A549 (cell line): ENCODE data around the gene LRRC57.

ENCODE experiments used
- EP300 ChIP-seq, 2 experiments: fragments of >200 bp; sonication (Bioruptor Twin); formaldehyde crosslinking; IDR thresholded peaks; 2 replicates in 1 of 2; 3 replicates in 1 of 2; pipeline ENCODE4 v1.6.1; 2016 to 2017
- JUN ChIP-seq, 2 experiments: fragments of >200 bp; sonication (Bioruptor Twin); formaldehyde crosslinking; IDR thresholded peaks; 2 replicates in 1 of 2; 3 replicates in 1 of 2; pipeline ENCODE4 v1.6.1; 2016 to 2017
- JUNB ChIP-seq: fragments of >200 bp; sonication (Bioruptor Twin); formaldehyde crosslinking; IDR thresholded peaks from 2 replicates; pipeline ENCODE4 v1.6.1; 2016
- MAFK ChIP-seq: fragments of 450-650 bp; IDR thresholded peaks from 2 replicates; pipeline ENCODE4 v1.6.1; 2014; ENCODE audit not compliant: partially characterized antibody
- POLR2A ChIP-seq: IDR thresholded peaks from 2 replicates; pipeline ENCODE4 v1.6.1; 2012; ENCODE audit warnings: mild to moderate bottlenecking, low read length
- RAD21 ChIP-seq, 2 experiments: fragments of >200 bp in 1 of 2; sonication (Bioruptor Twin) in 1 of 2; formaldehyde crosslinking in 1 of 2; IDR thresholded peaks in 1 of 2; conservative IDR thresholded peaks in 1 of 2; 2 replicates in 1 of 2; 3 replicates in 1 of 2; pipeline ENCODE4 v1.6.1; 2012 to 2018; ENCODE audit warnings: inconsistent platforms in 1 of 2
- RCOR1 ChIP-seq: fragments of 150-350 bp; IDR thresholded peaks from 2 replicates; pipeline ENCODE4 v1.6.1; 2014; ENCODE audit warnings: antibody characterized with exemption, low read length, low read depth
- RNF2 ChIP-seq: fragments of 200-600 bp; sonication (generic); IDR thresholded peaks from 2 replicates; pipeline ENCODE4 v1.6.1; 2016; ENCODE audit warnings: low read depth, mild to moderate bottlenecking, antibody characterized with exemption, moderate library complexity, borderline replicate concordance
- SREBF2 ChIP-seq: fragments of 450-650 bp; IDR thresholded peaks from 2 replicates; pipeline ENCODE4 v1.6.1; 2014; ENCODE audit warnings: mild to moderate bottlenecking, moderate library complexity
- USF2 ChIP-seq: fragments of 450-650 bp; IDR thresholded peaks from 2 replicates; pipeline ENCODE4 v1.6.1; 2014; ENCODE audit warnings: antibody characterized with exemption
- TF ChIP-seq, protein P1 (sequence below): fragments of >200 bp; sonication (Bioruptor Twin); formaldehyde crosslinking; IDR thresholded peaks from 3 replicates; pipeline ENCODE4 v1.5.1; 2016

GRCh38 chr15:42558739-42559138 lies 10.1 kb upstream of the LRRC57 start:
- TF ChIP-seq RNF2 (no peak), RCOR1 (no peak), EP300 (IDR thresholded peaks at IDR 0.05) (no peak), POLR2A (no peak), SREBF2 (no peak), USF2 (no peak), JUN (IDR thresholded peaks at IDR 0.05) (no peak), JUNB (no peak), MAFK (no peak), RAD21 (conservative IDR thresholded peaks at IDR 0.05 in 1 of 2, IDR thresholded peaks at IDR 0.05 in 1 of 2) (no peak)
- TF ChIP-seq, protein P1, sequence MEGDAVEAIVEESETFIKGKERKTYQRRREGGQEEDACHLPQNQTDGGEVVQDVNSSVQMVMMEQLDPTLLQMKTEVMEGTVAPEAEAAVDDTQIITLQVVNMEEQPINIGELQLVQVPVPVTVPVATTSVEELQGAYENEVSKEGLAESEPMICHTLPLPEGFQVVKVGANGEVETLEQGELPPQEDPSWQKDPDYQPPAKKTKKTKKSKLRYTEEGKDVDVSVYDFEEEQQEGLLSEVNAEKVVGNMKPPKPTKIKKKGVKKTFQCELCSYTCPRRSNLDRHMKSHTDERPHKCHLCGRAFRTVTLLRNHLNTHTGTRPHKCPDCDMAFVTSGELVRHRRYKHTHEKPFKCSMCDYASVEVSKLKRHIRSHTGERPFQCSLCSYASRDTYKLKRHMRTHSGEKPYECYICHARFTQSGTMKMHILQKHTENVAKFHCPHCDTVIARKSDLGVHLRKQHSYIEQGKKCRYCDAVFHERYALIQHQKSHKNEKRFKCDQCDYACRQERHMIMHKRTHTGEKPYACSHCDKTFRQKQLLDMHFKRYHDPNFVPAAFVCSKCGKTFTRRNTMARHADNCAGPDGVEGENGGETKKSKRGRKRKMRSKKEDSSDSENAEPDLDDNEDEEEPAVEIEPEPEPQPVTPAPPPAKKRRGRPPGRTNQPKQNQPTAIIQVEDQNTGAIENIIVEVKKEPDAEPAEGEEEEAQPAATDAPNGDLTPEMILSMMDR = no peak
